Stomach (tissue), 9 donors: ENCODE data around the gene EEF1A2. TPM values are rescaled to one million over a fixed set of nuclear protein-coding genes. Genes with fewer than 3 reads are reported as not detected.

Experiments used
- DNase-seq, 2 donors: peaks; one replicate each; pipeline versions ENCODE4 v3.0.0 to v3.0.0-alpha.2; 2013 to 2019
- H3K27ac ChIP-seq, 5 donors: fragments of 200-600 bp in 4 of 5; sonication (generic) in 4 of 5; one replicate each; pipeline ENCODE4 v1.5.1; 2013 to 2019; ENCODE audit warnings: mild to moderate bottlenecking in 1 of 5, moderate library complexity in 1 of 5
- H3K27me3 ChIP-seq, 3 donors: fragments of 200-600 bp; sonication (generic); one replicate each; pipeline ENCODE4 v1.5.1; 2017 to 2019; ENCODE audit warnings: mixed run types in 1 of 3
- H3K36me3 ChIP-seq, 4 donors: fragments of 200-600 bp; sonication (generic); 1 replicate in 3 of 4; 2 replicates in 1 of 4; pipeline ENCODE4 v1.5.1; 2016 to 2019
- H3K4me1 ChIP-seq, 4 donors: fragments of 200-600 bp; sonication (generic); one replicate each; pipeline ENCODE4 v1.5.1; 2016 to 2019
- H3K4me3 ChIP-seq, 4 donors: fragments of 200-600 bp; sonication (generic) in 3 of 4; one replicate each; pipeline ENCODE4 v1.5.1; 2016 to 2019; ENCODE audit warnings: mild to moderate bottlenecking in 1 of 4
- H3K9me3 ChIP-seq, 4 donors: fragments of 200-600 bp; sonication (generic); one replicate each; pipeline ENCODE4 v1.5.1; 2016 to 2019
- CTCF ChIP-seq, 7 experiments: fragments of 450-650 bp in 4 of 7; fragments of 200-600 bp in 3 of 7; sonication (generic) in 3 of 7; IDR thresholded peaks; one replicate each; pipeline ENCODE4 v1.5.1; 2016 to 2019; ENCODE audit warnings: antibody characterized with exemption in 7 of 7, control low read depth in 2 of 7, mild to moderate bottlenecking in 1 of 7
- EP300 ChIP-seq: sonication (generic); formaldehyde crosslinking; IDR thresholded peaks from one replicate; pipeline ENCODE4 v1.6.1; 2017; ENCODE audit warnings: antibody characterized with exemption
- POLR2A ChIP-seq, 4 donors: fragments of 450-650 bp; IDR thresholded peaks; one replicate each; pipeline ENCODE4 v1.6.1; 2016; ENCODE audit warnings: antibody characterized with exemption in 4 of 4, control low read depth in 2 of 4, mild to moderate bottlenecking in 1 of 4, moderate library complexity in 1 of 4
- POLR2AphosphoS5 ChIP-seq, 3 donors: sonication (generic); formaldehyde crosslinking; IDR thresholded peaks; one replicate each; pipeline ENCODE4 v1.6.1; 2016; ENCODE audit warnings: antibody characterized with exemption in 3 of 3
- WGBS, 5 donors: extraction: QIAGEN DNeasy Blood & Tissue Kit in 3 of 5; methylation state at CpG; one replicate each; pipeline versions ENCODE4 v1.1.5 to v1.1.7; 2013 to 2018; 5-methylcytosine and 5-hydroxymethylcytosine counted together
- intact Hi-C: fragments of 100-400 bp; cut with DNase I; formaldehyde crosslinking; loops from one replicate; pipeline ENCODE4 v1.15.1; 2023; ENCODE audit warnings: low total_unique reads
- polyA plus RNA-seq, 3 donors: library from polyadenylated mRNA; stranded (reverse); fragments of 200-250 nt; gene quantifications; one replicate each; pipeline ENCODE4 v1.2.3, GENCODE V29; 2013
- total RNA-seq, 5 donors: library from RNA; depleted of rRNA; stranded (reverse); fragments of >200 nt; gene quantifications; one replicate each; pipeline versions ENCODE4 v1.1.0 to v1.2.3, GENCODE V29; 2014 to 2016
- donor health status: healthy with polysubstance abuse.
- donor health status: Bipolar disorder and iron deficiency.
- donor health status: healthy.

The EEF1A2 gene
- total and polyA plus RNA-seq, 8 donors: 0.58 to 64.8 (median 23.8) TPM; not detected in 1

GRCh38 chr20:63491078-63491477 lies 7.8 kb downstream of the EEF1A2 start:
- WGBS, 5 donors: 66 to 89% (median 82%) methylated on average over 3 to 4 of the region's 4 CpGs
- H3K4me1 ChIP-seq: peaks cover 2 to 17% (median 8%) of the 10 kb centered on the region in 4 donors
- H3K27ac ChIP-seq: no peak overlapping the region
- no peak overlapping the region for H3K4me3 ChIP-seq
- no peak for DNase-seq
- intact Hi-C loops: no loop called here
- TF ChIP-seq CTCF (IDR thresholded peaks at IDR 0.05) (no peak), POLR2A (IDR thresholded peaks at IDR 0.05) (no peak), POLR2AphosphoS5 (IDR thresholded peaks at IDR 0.05) (no peak), EP300 (no peak)
- peaks cover 0 to 5% (median 5%) of the 10 kb centered on the region in 4 donors for H3K9me3 ChIP-seq
- peaks cover 9 to 77% (median 30%) of the 10 kb centered on the region in 3 donors for H3K27me3 ChIP-seq
- peaks cover 0 to 4% (median 0%) of the 10 kb centered on the region in 4 donors for H3K36me3 ChIP-seq

GRCh38 chr20:63490416-63490815 lies 8.5 kb downstream of the EEF1A2 start:
- peaks cover 0 to 6% (median 5%) of the 10 kb centered on the region in 4 donors for H3K9me3 ChIP-seq
- H3K27me3 ChIP-seq: peaks cover 9 to 77% (median 25%) of the 10 kb centered on the region in 3 donors
- H3K4me3 ChIP-seq: no peak overlapping the region
- no peak overlapping the region for H3K27ac ChIP-seq
- H3K36me3 ChIP-seq: peaks cover 0 to 4% (median 0%) of the 10 kb centered on the region in 4 donors
- intact Hi-C loops: no loop called here
- peaks cover 0 to 12% (median 4%) of the 10 kb centered on the region in 4 donors for H3K4me1 ChIP-seq
- WGBS, 5 donors: 72 to 79% (median 78%) methylated on average over 22 to 24 of the region's 24 CpGs
- TF ChIP-seq EP300 (no peak), POLR2A (IDR thresholded peaks at IDR 0.05) (no peak), CTCF (IDR thresholded peaks at IDR 0.05) (no peak), POLR2AphosphoS5 (IDR thresholded peaks at IDR 0.05) (no peak)
- no peak for DNase-seq

- peaks cover 0 to 4% (median 0%) of the 10 kb centered on the region in 4 donors for H3K36me3 ChIP-seq
- DNase-seq: no peak
- TF ChIP-seq POLR2A (IDR thresholded peaks at IDR 0.05) (no peak), CTCF (IDR thresholded peaks at IDR 0.05) (no peak), EP300 (no peak), POLR2AphosphoS5 (IDR thresholded peaks at IDR 0.05) (no peak)
- H3K4me1 ChIP-seq: peaks cover 0 to 12% (median 4%) of the 10 kb centered on the region in 4 donors
- H3K27ac ChIP-seq: no peak overlapping the region
- peaks cover 9 to 81% (median 39%) of the 10 kb centered on the region in 3 donors for H3K27me3 ChIP-seq
- WGBS, 5 donors: 17 to 36% (median 21%) methylated on average over 10 to 83 of the region's 83 CpGs
- intact Hi-C loops: no loop called here
- H3K9me3 ChIP-seq: peaks cover 0 to 6% (median 5%) of the 10 kb centered on the region in 4 donors
- no peak overlapping the region for H3K4me3 ChIP-seq
These were observed 10.3 kb downstream of the EEF1A2 start for GRCh38 chr20:63488315-63489251.

- H3K4me3 ChIP-seq: no peak overlapping the region
- 16 to 30% (median 18%) methylated on average over 2 to 38 of the region's 40 CpGs for whole genome bisulfite sequencing, 5 donors
- peaks cover 0 to 16% (median 7%) of the 10 kb centered on the region in 4 donors for H3K4me1 ChIP-seq
- H3K36me3 ChIP-seq: peaks cover 0 to 4% (median 0%) of the 10 kb centered on the region in 4 donors
- no peak for TF ChIP-seq CTCF (IDR thresholded peaks at IDR 0.05)
- no peak for TF ChIP-seq EP300
- TF ChIP-seq POLR2A (IDR thresholded peaks at IDR 0.05): no peak
- no peak for TF ChIP-seq POLR2AphosphoS5 (IDR thresholded peaks at IDR 0.05)
- peaks cover 9 to 89% (median 45%) of the 10 kb centered on the region in 3 donors for H3K27me3 ChIP-seq
- no peak for DNase-seq
- intact Hi-C loops: no loop called here
- H3K27ac ChIP-seq: no peak overlapping the region
- peaks cover 0 to 6% (median 5%) of the 10 kb centered on the region in 4 donors for H3K9me3 ChIP-seq
These were observed 11.1 kb downstream of the EEF1A2 start for GRCh38 chr20:63487781-63488241.
